Measurements from ENCODE around the gene CLPTM1L.
"Not testable (repeated sequence)": the region's sequence is repeated elsewhere in the genome, so short reads cannot be mapped to it uniquely, and the experiment has no call there.

GRCh38 chr5:1282993-1283728 is 61.7 kb downstream of the CLPTM1L start:
- not testable (repeated sequence) for TF ChIP-seq CTCF (IDR thresholded peaks at IDR 0.05); EZH2 (IDR thresholded peaks at IDR 0.05; ENCODE audit: borderline replicate concordance, insufficient read depth, low read depth, low read length, poor library complexity, severe bottlenecking)
